HG03108 (cell line): ENCODE data around the gene DGKB.

Source experiments
- ATAC-seq: cut with Tn5 transposase; IDR thresholded peaks from one replicate; pipeline ENCODE4 v1.9.1; 2021; ENCODE audit warnings: moderate library complexity; ENCODE audit not compliant: unreplicated experiment

DGKB gene

DNA sequence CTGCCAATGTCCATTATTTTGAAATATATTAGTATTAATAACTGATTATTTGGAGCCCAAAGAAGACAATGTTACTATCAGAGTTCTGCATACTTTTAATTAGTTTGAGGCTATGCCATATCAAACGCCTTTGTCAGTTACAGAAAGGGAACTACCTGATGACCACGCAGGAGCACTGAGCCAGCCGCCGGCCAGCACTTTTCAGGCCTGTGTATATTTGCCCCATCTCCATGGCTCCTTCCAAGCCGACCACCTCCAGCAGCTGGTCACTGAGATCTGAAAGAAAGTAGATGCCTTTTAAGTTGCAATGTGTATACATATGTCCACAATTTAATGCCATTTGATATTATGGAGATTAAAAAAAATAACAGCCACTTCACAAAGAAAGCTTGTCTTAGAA lies 724.7 kb downstream of the DGKB start:
- no peak for ATAC-seq

DNA sequence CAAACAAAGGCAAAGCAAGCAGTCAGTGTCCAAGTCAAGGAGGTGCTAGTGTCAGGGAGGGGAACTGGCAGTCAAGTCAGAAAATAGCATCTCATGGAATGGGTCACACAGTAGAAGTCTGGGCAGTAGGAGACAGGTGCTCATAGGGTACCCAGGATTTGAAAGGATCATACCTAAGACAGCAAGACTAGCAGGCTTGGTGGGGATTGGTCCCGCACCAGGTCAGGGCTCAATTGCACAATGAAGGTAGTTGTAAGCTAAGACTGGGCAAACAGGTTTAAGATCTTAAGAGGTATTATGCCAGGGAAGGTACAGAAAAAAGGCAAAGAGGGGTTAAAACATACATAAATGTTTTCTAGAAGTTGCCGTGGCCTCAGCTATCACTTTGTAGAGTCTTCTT lies 731.7 kb downstream of the DGKB start:
- no peak for ATAC-seq

DNA sequence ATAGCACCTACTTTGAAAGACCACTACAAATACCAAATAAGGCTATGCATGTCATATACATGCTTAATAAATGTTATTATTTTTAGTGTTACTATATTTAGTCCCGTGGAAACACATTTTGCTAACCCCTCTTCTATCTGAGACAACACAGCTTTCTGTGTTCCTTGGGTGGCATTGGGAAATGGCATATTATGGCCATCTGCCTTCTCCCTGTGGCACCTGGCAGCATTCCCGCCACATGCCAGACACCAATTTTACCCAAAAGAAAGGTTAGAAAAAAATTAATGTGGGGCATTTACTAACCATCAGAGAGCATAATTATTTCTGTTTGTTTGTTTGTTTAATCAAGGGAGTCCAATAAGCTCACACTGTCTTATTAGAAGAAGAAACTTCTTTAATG lies 744.4 kb downstream of the DGKB start:
- ATAC-seq = no peak

DNA sequence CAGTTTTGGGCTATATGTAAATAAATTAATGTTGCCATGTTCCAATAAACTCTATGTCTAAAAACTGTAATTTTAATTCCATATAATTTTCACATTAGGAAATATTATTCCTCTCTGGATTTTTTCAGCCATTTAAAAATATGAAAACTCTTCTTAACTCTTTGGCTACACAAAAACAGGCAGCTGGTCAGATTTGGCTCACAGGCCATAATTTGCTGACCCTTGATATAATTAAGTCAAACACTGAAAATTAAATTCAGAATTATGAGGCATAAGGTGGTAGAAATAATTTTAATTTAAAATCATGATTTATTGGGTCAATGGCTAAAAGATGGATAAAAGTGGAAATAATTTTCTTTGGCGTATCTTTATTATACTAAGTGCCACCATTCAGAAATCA lies 746.1 kb downstream of the DGKB start:
- no peak for ATAC-seq

DNA sequence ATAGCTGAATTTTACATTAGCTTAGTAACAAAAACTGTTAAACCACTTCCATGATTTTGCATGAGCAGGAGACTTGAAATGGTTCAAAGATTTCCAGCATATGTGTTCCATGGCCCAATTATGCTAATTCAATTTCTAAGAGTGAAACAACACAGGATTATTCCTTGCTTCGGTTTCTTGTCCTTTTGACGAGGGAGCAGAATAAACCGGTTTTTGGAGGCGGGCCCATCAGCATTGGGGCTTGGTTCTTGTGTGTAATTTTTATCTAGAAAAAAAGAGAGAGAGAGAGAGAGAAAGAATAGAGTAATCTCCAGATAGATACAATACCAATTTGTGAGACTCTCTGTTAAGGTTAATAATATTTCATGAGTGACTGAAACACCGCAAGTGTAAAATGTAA lies 753.6 kb downstream of the DGKB start:
- ATAC-seq = no peak

DNA sequence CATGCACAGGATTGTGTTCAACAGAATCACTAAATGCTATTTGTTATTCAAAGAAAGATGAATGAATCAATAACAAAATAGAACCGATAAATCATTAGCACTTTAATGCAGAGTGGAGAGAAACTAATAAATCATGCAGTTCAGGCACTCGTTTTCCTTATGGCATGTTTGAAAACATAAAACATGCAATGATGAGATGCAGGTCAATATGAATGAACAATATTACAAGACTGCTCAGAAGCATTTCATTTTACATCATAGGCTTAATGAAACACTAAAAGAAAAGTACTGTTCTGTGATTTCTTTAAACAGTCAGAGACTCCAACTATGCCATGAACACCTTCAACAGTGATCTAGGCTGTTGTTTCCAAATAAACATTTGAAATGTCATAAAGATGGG lies 755.0 kb downstream of the DGKB start:
- no peak for ATAC-seq

DNA sequence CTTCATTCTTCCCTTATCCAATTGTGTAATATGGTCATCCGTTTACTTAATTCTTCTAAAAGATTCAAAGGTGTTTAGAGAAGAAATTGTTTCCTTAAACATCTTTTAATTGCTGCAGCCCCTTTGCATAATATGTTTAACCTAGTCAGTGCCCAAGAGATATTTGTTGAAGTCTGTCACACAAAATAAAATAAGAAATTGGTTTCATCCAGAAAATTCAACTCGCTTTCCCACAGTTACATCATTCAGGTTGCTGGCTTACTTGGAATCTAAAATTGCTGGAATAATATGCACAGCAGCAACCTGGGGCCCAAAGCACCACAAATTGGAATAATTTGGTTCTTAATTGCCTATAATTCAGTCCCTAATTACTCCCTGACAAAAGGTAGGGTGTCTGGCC lies 758.0 kb downstream of the DGKB start:
- ATAC-seq = no peak

DNA sequence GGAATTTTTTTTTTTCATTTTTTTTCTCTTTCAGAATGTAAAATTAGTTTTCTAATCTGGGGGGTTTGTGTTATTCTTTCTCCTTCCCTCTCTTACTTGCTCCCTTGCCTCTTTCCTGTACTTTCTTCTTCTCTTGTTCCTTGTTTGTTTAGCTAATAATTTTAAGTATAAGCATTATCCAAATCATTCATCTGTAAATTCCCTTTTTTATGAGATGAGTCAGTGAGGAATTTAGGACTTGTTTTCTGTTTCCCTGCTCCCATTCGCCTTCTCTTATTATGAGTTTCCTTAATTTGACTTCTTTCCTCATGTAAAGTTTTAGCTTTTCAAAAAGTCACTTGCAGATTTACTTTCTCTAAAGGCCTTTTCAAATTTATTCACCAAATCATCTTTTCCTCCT lies 758.4 kb downstream of the DGKB start:
- ATAC-seq = no peak

DNA sequence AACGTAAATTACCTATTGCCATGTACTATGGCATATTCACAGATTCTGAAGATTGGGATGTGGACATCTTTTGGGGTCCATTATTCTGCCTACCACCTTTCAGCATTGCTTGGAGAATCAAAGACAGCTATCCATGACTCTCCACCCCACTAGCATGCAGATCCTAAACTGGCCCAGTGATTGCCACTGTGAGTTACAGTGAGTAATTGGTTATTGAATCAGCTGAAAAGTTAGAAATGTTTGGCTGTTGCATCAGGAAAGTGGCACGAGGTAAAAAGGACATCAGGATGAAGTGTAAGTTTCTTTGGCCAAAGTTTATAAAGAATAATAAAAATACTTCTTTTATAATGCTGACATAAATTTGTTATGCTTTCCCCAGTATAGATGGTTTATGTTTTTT lies 764.9 kb downstream of the DGKB start:
- ATAC-seq = no peak

DNA sequence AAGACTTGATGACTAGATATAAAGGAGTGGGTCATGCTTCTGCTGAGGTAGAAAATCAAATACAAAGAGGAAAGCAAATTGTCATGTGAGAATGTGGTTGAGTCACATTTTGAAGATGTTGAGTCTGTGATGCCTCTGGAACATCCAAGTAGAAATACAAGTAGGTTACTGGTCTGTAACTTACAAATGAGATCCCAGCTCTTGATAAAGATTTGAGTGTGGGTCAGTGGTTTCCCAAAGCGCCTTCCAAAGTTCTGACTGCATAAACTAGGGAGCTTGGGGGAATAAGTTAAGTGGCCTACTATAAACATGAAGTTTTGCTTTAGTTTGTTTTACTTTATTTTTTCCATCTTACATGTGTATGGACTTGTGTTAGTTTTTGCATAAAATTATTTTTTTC lies 768.8 kb downstream of the DGKB start:
- no peak for ATAC-seq

DNA sequence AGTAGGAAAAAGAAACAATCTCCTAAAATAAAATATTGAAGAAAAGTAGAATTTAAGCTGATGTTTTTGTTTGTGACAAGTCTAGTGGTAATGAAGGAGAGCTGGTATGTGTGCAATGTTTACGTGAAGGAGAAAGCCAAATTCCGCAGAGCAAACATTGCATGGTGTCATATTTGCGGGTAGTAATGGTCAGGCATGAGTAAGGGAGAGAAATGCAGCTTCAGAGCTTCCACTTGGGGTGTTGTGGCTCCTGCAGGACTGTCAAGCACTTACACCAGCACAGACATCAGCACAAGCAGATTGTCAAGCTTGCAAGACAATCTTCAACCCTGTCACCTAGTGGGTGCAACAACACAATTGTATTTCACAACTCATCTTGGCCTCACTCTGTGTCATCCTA lies 776.6 kb downstream of the DGKB start:
- no peak for ATAC-seq

DNA sequence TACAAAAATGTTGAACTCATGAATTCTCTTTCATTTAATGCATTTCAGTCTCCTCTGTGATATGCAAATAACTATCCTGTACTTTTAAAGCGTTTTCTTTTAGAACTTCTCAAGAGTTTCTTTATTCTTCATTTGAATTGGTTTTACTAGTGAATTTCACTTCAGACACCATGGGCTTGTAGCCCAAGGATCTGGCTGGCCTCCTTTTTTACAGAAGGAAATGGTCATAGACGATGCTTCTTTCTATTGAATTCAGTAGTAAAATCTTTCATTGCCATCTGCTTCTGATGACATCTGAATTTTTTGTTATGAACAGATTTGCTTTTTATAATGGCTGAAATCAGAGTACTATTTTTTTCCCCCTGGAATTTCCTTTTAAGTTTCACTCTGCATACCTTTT lies 777.8 kb downstream of the DGKB start:
- ATAC-seq = no peak

DNA sequence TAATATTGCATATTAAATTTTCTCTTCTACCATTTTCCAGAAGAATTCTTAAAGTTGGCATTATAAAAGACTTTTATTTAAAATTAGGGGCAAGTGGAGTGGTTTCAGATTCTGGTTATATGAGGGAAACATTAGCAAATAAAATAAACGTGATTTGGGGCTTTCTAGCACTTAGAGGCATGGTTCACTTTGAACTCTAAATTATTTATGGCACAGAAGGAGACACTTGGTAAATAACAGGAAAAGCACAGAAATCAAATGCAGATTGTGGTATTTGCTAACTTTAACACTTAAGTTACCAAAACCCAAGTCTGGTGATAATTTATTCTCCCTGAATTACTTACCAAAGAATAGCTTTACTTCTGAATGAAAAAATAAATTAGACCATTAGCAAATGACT lies 778.6 kb downstream of the DGKB start:
- ATAC-seq = no peak

DNA sequence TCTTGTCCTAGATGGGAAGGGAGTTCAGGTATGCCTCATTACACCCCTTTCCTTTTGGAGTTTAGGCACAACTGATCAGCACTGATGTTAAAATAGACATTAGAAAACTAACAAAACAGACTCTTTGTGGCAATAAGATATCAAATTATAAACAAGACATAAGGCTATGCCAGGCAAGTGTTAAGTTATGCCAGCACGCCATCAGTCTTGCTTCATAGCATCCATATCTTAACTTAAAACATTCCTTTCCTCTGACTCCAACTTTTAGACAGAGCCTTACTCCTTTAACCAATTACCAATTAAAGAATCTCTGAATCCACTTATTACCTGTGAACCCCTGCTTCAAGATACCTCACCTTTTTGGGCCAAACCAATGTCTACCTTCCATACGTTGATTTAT lies 786.9 kb downstream of the DGKB start:
- no peak for ATAC-seq

DNA sequence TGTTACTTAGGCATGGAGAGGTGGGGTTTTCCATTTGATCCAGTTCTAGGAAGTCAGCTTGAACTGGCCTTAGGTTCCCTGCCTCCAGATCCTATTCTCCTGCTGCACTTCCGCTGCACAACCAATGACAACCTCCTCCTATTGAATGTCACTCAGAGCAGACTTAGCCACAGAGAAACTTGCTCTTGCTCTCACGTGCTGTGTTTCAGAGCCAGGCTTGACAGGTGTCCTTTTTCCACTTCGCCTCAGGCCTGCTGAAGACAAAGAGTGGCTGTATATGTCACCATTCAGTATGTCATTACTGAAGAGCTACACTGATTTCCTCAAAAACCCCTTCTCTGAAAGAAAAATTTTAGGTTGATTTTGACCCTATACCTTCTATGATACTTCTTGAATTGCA lies 797.7 kb downstream of the DGKB start:
- ATAC-seq = no peak

DNA sequence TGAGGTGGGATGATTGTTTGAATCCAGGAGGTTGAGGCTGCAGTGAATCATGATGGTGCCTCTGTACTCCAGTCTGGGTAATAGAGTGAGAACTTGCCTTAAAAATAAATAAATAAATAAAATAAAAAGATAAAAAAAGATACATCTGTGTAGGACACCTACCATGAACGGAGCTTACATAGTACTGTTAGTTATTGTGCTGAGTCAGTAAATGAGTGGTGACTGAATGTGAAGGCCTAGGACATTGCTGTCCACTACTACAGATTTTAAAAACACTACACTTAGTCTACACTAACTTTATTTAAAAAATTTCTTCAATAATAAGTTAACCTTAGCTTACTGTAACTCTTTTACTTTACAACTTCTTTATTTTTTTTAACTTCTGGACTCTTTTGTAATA lies 806.4 kb downstream of the DGKB start:
- ATAC-seq = no peak

DNA sequence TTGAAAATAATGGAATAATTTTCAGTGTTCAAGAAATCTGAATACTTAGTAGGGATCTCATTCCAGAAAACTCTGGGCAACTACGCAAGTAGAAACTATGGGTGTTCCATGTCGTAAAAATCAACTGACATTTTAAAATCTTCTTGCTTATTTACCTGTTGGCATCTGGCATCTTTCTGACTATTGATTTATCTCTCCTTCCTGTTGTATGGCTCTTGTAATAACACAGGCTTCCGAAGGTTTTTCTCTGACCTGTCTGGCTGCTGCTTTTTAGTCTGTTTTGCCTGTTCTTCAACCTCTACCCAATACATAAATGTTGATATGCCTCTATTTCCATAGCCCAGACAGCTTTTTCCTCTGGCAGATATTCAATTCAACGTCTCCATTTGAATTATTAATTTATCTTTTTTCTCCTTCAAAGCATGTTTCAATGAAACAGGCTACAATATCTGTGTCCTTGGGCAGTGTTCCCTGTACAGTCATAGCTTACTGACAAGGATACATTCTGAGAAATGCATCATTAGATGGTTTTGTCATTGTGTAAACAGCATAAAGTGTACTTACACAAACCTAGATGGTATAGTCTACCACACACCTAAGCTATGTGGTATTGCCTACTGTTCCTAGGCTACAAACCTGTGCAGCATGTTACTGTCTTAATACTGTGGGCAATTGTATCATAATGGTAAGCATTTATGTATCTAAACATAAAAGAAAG lies 807.2 kb downstream of the DGKB start:
- no peak for ATAC-seq
